ENCODE measurements around the gene FGD2.

The FGD2 gene

GRCh38 chr6:36969988-36970891, 35.2 kb upstream of the FGD2 start:
- Histone ChIP-seq H4K20me1 (ENCODE audit: low read depth, low read length) (no peaks in the 10 kb centered on the region), H3K9me2 (replicated peaks; ENCODE audit: insufficient read depth, low read length) (no peaks in the 10 kb centered on the region), H3K9me3 (ENCODE audit: insufficient read depth, low read length) (no peaks in the 10 kb centered on the region), H3F3A (ENCODE audit: insufficient read depth) (peaks cover 13% of the 10 kb centered on the region), H3K9ac (ENCODE audit: low read length) (no peak overlapping the region), H2AFZ (ENCODE audit: low read depth, low read length, severe bottlenecking) (no peak overlapping the region), H3K27ac (ENCODE audit: low read depth, low read length) (no peak overlapping the region), H3K27me3 (ENCODE audit: low read length) (no peaks in the 10 kb centered on the region), H3K36me3 (ENCODE audit: low read length) (peaks cover 21% of the 10 kb centered on the region; the same call in 1 of the 2 replicates), H3K4me3 (ENCODE audit: insufficient read depth, low read length, poor library complexity, severe bottlenecking) (no peak overlapping the region), H3K4me2 (ENCODE audit: low read depth, low read length, poor library complexity, severe bottlenecking) (no peak overlapping the region), H3K79me2 (ENCODE audit: insufficient read depth, low read length) (no peaks in the 10 kb centered on the region)
- TF ChIP-seq EZH2phosphoT487 (conservative IDR thresholded peaks at IDR 0.05; ENCODE audit: low read length) (no peak), CTCF (IDR thresholded peaks at IDR 0.05; ENCODE audit: insufficient read depth, low read length, poor library complexity, severe bottlenecking) (no peak)

- H3K36me3 ChIP-seq (ENCODE audit: low read length), result peaks cover 25% of the 10 kb centered on the region; the same call in 1 of the 2 replicates
- H3K27me3 ChIP-seq (ENCODE audit: low read length), result no peaks in the 10 kb centered on the region
- no peaks in the 10 kb centered on the region for H3K79me2 ChIP-seq (ENCODE audit: insufficient read depth, low read length)
- no peaks in the 10 kb centered on the region for H4K20me1 ChIP-seq (ENCODE audit: low read depth, low read length)
- TF ChIP-seq EZH2phosphoT487 (conservative IDR thresholded peaks at IDR 0.05; ENCODE audit: low read length) (no peak), CTCF (IDR thresholded peaks at IDR 0.05; ENCODE audit: insufficient read depth, low read length, poor library complexity, severe bottlenecking) (no peak)
- no peak overlapping the region for H3K4me2 ChIP-seq (ENCODE audit: low read depth, low read length, poor library complexity, severe bottlenecking)
- no peaks in the 10 kb centered on the region for H3K9me2 ChIP-seq (replicated peaks; ENCODE audit: insufficient read depth, low read length)
- H3K27ac ChIP-seq (ENCODE audit: low read depth, low read length), result no peak overlapping the region
- no peak overlapping the region for H2AFZ ChIP-seq (ENCODE audit: low read depth, low read length, severe bottlenecking)
- H3K4me3 ChIP-seq (ENCODE audit: insufficient read depth, low read length, poor library complexity, severe bottlenecking), result no peak overlapping the region
- no peaks in the 10 kb centered on the region for H3K9me3 ChIP-seq (ENCODE audit: insufficient read depth, low read length)
- no peak overlapping the region for H3K9ac ChIP-seq (ENCODE audit: low read length)
- peaks cover 6% of the 10 kb centered on the region for H3F3A ChIP-seq (ENCODE audit: insufficient read depth)
Observed at GRCh38 chr6:36970892-36971842, 34.3 kb upstream of the FGD2 start.

- Histone ChIP-seq H3K9me2 (replicated peaks; ENCODE audit: insufficient read depth, low read length) (no peaks in the 10 kb centered on the region), H3K36me3 (ENCODE audit: low read length) (peaks cover 32% of the 10 kb centered on the region; the same call in 1 of the 2 replicates), H3K4me3 (ENCODE audit: insufficient read depth, low read length, poor library complexity, severe bottlenecking) (no peak overlapping the region), H3K27ac (ENCODE audit: low read depth, low read length) (no peak overlapping the region), H3K9ac (ENCODE audit: low read length) (no peak overlapping the region), H4K20me1 (ENCODE audit: low read depth, low read length) (no peaks in the 10 kb centered on the region), H3F3A (ENCODE audit: insufficient read depth) (no peaks in the 10 kb centered on the region), H3K4me2 (ENCODE audit: low read depth, low read length, poor library complexity, severe bottlenecking) (no peak overlapping the region), H3K9me3 (ENCODE audit: insufficient read depth, low read length) (no peaks in the 10 kb centered on the region), H2AFZ (ENCODE audit: low read depth, low read length, severe bottlenecking) (no peak overlapping the region), H3K79me2 (ENCODE audit: insufficient read depth, low read length) (no peaks in the 10 kb centered on the region), H3K27me3 (ENCODE audit: low read length) (no peaks in the 10 kb centered on the region)
- TF ChIP-seq CTCF (IDR thresholded peaks at IDR 0.05; ENCODE audit: insufficient read depth, low read length, poor library complexity, severe bottlenecking) (no peak), EZH2phosphoT487 (conservative IDR thresholded peaks at IDR 0.05; ENCODE audit: low read length) (no peak)
Observed at GRCh38 chr6:36971921-36972673, 33.4 kb upstream of the FGD2 start.
